Testis (tissue), 2 donors: ENCODE results near the gene TBC1D5.

ENCODE experiments used
- CTCF ChIP-seq, 3 experiments: fragments of 450-650 bp in 2 of 3; fragments of 200-600 bp in 1 of 3; sonication (generic) in 1 of 3; IDR thresholded peaks; one replicate each; pipeline ENCODE4 v1.5.1; 2016 to 2019; ENCODE audit warnings: antibody characterized with exemption in 3 of 3, mild to moderate bottlenecking in 2 of 3, moderate library complexity in 1 of 3
- POLR2A ChIP-seq: fragments of 450-650 bp; IDR thresholded peaks from one replicate; pipeline ENCODE4 v1.6.1; 2017; ENCODE audit warnings: antibody characterized with exemption, mild to moderate bottlenecking, moderate library complexity

- TF ChIP-seq CTCF (IDR thresholded peaks at IDR 0.05) (no peak), POLR2A (no peak)
Measured at GRCh38 chr3:17314171-17314570, 428.3 kb downstream of the TBC1D5 start.
